HG03064 (cell line): Measurements from ENCODE around the gene PRRC1.

ENCODE experiments used
- ATAC-seq: cut with Tn5 transposase; IDR thresholded peaks from one replicate; pipeline ENCODE4 v1.9.1; 2021; ENCODE audit warnings: low read depth; ENCODE audit not compliant: unreplicated experiment

The PRRC1 gene

DNA sequence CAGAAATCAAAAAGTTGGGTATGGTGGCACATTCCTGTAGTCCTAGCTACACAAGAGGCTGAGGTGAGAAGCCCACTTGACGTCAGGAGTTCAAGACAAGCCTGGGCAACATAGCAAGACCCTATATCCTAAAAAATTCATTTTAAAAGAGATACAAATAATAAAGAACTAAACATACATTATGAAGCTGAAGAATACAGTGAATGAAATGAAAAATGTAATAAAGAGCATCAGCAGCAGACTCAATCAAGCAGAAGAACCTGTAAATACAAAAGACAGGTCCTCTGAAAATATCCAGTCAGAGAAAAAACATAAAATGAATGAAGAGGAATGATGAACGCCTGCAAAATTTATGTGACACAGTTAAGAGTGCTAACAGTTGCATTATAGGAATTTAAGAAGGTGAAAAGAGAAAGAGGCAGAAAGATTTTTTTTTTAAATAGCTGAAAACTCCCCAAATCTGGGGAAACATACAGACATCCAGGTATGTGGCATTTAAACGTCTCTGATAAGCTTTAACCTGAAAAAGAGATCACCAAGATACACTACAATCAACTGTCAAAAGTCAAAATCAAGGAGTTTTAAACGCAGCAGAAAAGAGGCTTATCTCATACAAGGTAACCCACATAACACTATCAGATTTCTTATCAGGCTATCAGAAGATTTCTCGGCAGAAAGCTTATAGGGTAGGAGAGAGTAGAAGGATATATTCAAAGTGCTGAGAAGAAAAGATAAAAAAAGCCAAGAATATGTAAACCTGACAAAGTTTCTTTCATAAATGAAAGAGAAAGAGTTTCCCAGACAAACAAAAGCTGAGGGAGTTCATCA is 57.6 kb downstream of the PRRC1 start:
- no peak for ATAC-seq

DNA sequence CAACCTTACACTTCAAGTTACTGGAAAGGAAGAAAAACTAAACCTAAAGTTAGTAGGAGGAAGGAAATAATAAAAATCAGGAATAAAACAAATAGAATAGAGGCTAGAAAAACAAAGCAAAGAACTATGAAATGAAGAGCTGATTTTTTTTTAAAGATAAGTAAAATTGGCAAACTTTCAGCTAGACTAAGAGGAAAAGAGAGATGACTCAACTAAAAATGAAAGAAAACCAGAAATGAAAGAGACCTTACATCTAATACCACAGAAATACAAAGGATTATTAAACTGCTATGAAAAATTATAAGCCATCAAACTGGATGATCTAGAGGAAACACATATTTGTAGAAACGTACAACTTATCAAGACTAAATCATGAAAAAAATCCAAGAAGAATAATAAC is 60.0 kb downstream of the PRRC1 start:
- ATAC-seq: no peak

DNA sequence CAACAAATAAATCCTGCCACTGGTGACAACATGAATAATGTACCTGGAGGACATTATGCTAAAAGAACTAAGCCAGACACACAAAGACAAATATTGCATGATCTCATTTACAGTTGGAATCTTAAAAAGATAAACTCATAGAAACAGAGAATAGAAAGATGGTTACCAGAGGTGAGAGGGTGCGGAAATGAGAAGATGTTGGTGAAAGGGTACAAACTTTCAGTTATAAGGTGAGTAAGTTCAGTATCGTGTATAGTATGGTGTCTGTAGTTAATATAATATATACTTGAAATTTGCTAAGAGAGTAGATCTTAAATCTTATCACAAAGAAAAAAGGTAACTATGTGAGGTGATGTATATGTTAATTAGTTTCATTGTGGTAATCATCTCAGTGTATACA is 63.3 kb downstream of the PRRC1 start:
- peak; percentile 64 for ATAC-seq

DNA sequence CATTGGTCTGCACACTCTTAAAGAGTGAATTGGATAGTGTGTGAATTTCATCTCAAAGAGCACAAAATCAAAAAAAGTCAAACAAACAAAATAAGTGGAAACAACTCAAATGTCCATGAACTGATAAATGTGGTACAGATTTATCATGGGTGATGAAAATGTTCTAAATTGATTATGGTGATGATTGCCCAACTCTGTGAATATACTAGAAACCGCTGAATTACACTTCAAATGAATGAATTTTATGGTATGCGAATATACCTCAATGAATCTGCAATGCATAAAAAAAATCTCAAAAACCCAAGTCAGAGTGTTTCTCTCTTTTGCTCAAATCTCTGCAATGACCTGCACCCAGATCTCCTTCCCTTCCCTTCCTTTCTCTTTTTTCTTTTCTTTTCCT is 64.0 kb downstream of the PRRC1 start:
- no peak for ATAC-seq

DNA sequence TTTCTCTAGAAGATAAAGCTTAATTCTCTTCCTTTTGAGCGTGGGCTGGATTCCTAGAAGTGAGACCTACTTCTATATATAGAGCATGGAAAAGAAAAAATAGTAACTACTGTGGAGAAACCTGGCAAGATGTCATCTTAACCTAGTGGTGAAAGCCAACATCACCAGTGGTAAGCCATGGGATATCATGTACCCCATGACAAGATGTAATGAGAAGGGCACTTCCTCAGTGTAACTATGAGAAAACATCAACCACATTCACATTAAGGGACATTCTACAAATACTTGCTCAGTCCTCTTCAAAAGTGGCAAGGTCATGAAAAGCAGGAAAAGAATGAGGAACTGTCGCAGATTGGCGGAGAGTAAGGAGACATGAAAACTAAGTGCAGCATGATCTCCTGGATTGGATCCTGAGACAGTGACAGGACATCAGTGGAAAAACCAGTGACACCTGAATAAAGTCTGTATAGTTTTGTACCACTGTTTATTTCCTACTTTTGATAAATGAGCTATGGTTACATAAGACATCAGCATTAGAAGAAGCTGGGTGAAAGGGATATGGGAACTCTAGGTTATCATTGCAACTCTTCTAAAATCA is 65.4 kb downstream of the PRRC1 start:
- ATAC-seq: no peak

DNA sequence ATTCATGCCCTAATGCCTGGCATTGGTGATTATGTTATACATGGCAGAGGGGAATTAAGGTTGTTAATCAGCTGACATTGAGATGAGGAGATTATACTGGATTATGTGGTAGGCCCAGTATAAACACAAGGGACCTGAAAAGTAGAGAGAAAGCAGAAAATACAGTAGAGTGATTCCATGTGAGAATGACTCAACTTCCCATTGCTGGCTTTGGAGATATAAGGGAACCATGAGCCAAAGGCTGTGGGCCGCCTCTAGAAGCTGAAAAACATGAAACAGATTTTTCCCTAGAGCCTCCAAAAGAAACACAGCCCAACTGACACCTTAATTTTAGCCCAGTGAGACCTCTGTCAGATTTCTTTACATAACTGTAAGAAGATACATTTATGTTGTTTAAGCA is 66.4 kb downstream of the PRRC1 start:
- ATAC-seq: no peak

DNA sequence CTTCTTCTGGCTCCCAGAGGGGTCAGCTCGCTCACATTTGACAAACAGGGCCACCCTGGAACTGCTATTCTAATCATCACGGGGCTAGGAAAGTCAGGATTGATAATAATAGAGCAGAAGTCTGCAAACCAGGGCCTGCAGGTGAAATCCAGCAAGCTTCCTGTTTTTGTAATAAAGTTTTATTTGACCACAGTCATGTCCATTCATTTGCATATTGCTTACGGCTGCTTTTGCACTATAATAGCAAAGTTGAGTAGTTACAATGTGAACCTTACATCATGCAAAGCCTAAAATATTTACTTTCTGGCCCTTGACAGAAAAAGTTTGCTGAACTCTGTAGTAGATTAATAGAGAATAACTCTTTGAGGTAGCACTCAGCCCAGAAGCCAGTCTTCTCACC is 68.2 kb downstream of the PRRC1 start:
- no peak for ATAC-seq

DNA sequence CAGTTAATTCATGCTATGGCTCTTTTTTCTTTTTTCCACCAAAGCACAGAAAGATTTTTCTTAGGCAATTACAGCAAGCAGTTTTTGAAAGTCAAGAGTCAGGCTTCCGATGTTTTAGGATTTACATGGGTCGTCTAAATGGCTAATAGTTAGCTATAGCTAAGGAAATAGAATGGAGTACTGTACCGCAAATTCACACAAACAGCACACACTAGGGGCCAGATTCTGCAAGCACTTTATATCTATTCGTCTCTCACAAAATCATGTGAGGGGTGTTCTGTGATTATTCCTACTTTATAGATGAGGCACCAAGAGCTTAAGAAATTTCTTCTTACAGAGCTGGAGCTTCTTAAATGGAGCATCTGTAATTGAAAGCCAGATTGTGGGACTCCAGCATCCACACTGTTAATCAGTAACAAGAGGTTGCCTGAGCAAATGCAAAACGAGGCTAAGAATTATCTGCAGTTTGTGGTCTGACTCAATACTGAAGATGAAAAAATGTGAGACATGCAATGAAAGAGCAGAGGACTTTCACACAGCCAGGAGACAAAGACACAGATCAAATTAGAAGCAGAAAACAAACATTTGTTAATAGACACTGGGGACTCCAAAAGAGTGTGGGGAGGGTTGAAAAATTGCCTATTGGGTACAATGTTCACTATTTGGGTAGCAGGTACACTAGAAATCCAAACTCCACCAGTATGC is 68.8 kb downstream of the PRRC1 start:
- ATAC-seq: peak; percentile 76

DNA sequence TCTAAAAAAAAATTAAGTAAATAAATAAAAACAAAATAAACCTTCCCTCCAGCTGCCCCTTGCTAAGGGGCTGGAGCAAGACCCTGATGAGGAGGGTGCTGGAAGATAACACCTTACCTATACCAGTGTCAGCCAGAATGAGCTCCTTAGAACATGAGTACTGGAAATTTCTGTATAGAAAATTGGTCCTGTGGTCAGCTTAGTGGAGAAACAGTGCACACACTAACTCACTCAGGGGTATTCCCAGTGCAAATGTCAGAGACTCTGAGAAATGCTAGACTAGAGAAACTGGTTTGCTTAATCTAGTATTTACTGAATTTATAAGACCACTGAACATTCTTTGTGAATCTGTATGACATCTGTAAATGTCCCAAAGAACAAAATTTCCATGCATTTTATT is 69.4 kb downstream of the PRRC1 start:
- peak; percentile 46 for ATAC-seq

DNA sequence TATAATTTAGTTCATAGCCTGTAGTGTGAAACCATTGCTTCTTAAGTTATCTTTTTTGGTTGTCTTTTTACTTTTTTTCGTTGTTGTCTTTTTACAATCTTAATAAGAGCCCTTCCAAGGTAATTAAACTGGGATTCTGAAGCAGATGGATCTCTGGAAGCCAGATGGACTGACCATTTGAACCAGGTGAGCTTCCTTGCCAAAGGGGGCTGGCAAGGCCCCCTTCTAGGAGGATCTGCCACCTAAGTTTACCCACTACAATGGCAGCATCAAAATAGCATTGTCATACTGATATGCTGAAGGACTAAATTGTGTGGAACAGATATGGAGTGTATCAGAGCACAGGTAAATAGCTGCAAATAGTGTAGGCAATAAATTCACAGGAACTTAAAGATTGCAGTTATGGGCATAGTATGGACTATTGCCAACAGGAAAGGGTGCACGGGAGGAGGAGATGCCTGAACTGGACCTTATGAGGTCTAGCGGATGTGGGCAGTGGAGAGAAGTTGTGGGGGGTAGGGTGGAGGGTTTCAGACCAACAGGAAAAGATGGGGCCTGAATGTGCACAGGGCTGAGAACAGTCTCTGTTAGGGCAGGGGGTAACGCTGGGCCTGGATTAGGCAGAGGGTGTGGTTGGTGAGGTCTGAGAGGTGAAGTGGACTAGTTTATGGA is 69.9 kb downstream of the PRRC1 start:
- no peak for ATAC-seq

DNA sequence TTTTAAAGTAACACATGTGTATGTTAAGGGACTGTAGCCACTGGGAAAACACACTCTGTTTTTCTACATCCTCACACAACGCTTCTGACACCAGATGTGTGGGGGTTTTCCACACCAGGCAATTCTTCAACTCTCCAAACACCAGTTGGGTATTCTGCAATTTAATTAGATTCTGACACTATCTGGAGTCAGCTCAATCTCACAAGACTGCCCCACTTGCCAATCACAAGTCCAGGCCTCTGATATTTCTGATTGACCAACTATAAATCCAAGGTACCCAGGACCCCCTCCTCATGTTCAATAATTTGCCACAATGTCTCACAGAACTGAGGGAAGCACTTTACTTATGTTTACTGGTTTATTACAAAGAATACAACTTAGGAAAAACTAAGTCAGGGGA is 70.9 kb downstream of the PRRC1 start:
- no peak for ATAC-seq

DNA sequence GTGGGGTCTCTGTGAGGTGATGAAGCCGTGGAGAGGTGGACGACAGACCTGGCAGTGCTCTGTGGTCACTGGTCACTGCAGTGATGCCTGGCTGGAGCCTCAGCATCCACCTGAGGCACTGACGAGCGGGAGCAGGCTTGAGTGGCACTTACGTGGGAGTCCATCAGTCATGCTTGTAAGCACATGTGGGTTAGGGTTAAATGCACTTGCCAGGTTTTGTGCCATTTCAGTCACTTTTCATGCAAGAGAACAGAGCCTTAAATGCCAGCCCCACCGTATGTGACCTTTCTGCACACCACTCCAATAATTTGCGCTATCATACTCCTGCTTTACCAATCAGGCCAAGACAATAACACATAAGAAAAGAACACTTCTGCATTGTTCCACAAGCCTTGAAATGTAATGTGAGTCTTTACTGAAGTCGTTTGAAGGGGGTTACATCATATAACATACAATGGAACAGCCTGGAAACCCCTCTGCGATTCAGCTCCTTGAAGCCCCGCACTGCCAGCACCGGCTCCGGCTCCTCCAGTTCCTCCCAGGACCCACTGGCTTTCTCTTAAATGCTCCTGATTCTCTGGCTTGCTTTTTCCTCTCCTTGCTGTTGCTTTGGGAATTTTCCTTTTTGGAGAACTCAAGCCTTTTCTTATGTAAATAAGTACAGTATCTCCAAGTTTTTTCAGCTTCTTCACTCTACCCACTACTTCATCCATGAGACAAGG is 72.0 kb downstream of the PRRC1 start:
- no peak for ATAC-seq

DNA sequence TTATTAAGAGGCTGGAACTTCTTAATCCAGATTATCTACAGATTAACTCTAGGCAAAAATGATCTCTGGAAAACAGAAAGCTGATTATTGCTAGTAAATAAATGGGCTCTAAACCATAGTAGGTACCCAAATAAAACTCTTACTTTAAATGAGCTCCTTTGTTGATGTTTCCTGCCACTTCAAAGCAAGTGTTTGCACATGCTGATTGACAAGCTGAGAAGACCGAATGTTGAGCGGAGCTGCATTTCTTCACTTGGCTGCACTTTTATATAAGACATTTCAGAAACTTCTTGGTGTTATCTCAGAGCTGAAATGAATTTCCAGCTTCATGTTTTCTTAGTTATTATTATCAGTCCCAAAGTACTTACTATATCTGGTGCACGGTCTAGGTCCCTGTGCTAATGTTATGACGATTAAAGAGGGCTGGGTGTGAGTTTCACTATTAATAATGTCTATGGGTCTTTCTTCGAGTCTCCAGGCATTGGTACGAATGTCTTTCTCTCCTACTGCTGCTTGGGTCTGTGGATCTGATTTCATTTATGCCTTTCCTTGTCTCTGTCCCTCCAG is 72.8 kb downstream of the PRRC1 start:
- peak; percentile 39 for ATAC-seq

DNA sequence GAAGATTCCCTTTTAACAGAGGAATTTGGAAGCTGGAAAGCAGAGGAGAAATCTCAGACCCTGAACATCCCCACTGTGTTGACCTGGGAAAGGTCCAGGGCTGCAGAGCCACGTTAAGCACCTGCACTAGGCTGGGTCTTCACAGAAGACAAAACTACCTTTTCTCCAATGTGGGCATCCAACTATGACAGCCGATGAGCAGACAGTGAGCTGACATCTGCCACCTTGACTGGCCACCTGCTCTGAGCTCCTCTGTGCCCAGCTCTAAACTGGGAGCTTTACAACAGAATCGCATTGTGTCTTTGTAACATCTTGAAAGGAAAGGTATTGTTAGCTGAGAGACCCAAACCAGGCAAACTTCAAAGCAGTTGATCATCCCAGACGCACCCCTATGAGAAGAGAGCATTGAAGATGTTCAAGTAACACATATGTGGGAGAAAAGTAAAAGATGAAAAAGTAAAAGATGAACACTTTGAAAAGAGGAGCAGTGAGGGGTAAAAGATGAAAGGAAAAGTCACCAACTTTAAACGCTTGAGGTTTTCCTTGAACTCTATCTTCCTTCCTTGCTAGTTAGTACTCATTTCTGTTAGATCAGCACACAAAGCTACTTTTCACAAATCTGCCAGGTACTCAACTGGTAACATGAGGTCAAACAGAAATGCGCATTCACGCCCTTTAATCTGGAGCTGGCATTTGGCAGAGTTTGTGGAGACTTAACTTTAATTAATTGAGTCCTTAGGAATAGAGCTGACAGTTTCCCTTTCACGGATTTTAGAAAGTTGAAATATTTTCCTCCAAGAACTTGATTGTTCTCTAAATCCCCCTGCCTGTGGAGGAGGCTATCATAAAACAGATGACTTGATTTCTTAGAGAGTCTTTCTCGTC is 78.3 kb downstream of the PRRC1 start:
- no peak for ATAC-seq

DNA sequence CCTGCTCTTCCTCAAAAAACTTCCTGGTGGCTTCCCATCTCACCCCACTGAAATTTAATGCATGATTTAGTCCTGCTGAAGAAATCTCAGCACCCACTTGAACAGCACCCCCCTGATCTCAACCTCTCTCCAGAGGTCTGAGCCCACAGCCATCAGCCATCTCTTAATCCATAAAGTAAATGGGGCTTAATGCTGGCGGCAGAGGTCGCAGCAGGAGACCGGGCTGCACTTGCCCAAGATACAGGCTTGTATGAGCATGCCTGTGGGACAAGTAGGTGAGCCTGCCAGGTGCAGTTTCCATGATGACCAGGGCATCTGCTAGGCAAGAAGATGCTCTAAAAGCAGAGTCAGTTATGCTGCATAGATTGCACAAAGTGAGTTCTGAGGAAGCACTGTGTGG is 79.1 kb downstream of the PRRC1 start:
- no peak for ATAC-seq

DNA sequence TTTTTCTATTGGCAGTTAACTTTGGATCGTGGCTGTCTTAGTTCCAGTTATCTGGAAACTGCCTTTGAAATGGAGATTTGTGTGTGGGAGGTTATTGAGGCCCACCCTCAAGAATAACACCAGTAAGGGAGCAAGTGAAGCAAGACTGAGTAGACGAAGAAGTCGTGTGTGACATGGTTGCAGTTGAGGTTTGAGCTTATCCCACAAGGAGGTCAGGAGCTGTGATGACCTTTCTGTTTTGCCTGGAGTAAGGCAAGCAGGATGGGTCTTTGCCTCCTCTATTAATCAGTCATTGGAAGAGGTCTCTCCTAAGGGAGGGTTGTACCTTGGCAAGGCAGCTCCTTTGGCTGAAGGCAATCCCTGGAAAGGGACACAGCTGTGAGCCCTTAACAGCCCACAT is 81.9 kb downstream of the PRRC1 start:
- ATAC-seq: no peak

DNA sequence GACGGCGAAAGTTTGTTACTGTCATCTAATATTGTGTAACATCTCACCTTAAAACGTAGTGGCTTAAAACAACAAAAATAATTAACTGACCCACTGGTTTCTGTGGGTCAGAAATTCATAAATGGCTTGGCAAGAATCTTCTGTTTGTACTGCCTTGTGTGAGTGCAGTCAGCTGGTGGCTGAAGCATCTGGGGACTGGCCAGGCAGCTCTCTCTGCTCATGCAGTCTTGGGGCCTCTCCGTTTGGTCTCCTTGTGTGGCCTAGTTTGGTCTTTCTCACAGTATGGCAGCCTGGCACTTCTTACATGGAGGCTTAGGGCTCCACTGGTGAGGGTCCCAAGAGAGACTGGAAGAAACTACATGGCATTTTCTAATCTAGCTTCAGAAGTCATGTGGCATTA is 82.4 kb downstream of the PRRC1 start:
- no peak for ATAC-seq

DNA sequence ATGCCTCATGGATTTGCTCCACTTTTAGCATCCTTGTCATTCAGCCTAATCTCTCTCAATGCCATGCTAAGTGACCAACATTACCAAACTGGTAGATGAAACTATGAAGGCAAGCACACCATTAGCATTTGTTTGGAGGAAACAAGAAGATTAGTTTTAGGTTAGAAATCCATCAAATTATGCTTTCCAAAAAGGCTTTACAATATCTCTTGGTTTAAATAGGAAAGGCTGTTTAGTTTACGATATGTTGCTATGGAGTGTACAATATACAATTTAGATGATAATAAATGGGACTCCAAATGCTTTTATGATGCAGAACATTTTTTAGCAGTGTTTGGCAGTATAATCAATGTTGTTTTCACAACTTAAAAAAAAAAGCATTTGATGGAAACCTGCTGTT is 83.7 kb downstream of the PRRC1 start:
- ATAC-seq: no peak

DNA sequence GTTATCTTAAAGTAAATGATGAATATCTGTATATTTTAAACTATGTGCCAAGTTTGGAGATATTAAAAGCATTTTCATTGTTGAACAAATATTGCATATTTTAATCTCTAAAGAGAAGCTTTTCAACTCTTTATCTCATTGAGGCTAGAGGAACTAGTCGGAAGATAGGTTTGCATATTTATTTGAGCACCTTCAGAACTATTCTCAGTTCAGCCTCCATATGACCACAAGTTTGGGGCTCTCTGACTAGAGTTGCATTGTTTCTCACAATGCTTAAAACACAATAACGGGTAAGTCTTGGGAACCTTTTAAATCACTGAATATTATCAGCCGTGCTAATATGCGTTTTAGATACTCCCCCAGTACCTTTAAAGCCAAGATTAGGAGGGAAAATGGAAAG is 84.2 kb downstream of the PRRC1 start:
- ATAC-seq: no peak
